Ishikawa (cell line): ENCODE results near the gene KRTAP5-4.

Experiments
- CEBPB ChIP-seq: IDR thresholded peaks from 2 replicates; pipeline ENCODE4 v1.6.1; 2012
- CREB1 ChIP-seq: IDR thresholded peaks from 2 replicates; pipeline ENCODE4 v1.6.1; 2012; ENCODE audit warnings: low read depth
- EGR1 ChIP-seq: IDR thresholded peaks from 2 replicates; pipeline ENCODE4 v1.6.1; 2012
- EP300 ChIP-seq: IDR thresholded peaks from 2 replicates; pipeline ENCODE4 v1.6.1; 2012; ENCODE audit warnings: borderline replicate concordance
- FOXM1 ChIP-seq: IDR thresholded peaks from 2 replicates; pipeline ENCODE4 v1.6.1; 2012; ENCODE audit warnings: low read depth, borderline replicate concordance
- NFIC ChIP-seq: IDR thresholded peaks from 2 replicates; pipeline ENCODE4 v1.6.1; 2012
- RAD21 ChIP-seq: IDR thresholded peaks from 2 replicates; pipeline ENCODE4 v1.6.1; 2012; ENCODE audit warnings: low read depth
- TAF1 ChIP-seq: IDR thresholded peaks from 2 replicates; pipeline ENCODE4 v1.6.1; 2012; ENCODE audit warnings: low read depth, mild to moderate bottlenecking
- TCF12 ChIP-seq: IDR thresholded peaks from 2 replicates; pipeline ENCODE4 v1.6.1; 2012; ENCODE audit warnings: low read depth
- TEAD4 ChIP-seq: IDR thresholded peaks from 2 replicates; pipeline ENCODE4 v1.6.1; 2012
- YY1 ChIP-seq: IDR thresholded peaks from 2 replicates; pipeline ENCODE4 v1.6.1; 2012; ENCODE audit warnings: low read depth
- ZBTB7A ChIP-seq: IDR thresholded peaks from 2 replicates; pipeline ENCODE4 v1.6.1; 2012; ENCODE audit warnings: low read depth
- TF ChIP-seq, protein P1 (sequence below): IDR thresholded peaks from 2 replicates; pipeline ENCODE4 v1.6.1; 2012
- TF ChIP-seq, protein P2 (sequence below): IDR thresholded peaks from 2 replicates; pipeline ENCODE4 v1.6.1; 2012; ENCODE audit warnings: low read depth, mild to moderate bottlenecking
- TF ChIP-seq, protein P3 (sequence below): IDR thresholded peaks from 2 replicates; pipeline ENCODE4 v1.6.1; 2012

The KRTAP5-4 gene

DNA sequence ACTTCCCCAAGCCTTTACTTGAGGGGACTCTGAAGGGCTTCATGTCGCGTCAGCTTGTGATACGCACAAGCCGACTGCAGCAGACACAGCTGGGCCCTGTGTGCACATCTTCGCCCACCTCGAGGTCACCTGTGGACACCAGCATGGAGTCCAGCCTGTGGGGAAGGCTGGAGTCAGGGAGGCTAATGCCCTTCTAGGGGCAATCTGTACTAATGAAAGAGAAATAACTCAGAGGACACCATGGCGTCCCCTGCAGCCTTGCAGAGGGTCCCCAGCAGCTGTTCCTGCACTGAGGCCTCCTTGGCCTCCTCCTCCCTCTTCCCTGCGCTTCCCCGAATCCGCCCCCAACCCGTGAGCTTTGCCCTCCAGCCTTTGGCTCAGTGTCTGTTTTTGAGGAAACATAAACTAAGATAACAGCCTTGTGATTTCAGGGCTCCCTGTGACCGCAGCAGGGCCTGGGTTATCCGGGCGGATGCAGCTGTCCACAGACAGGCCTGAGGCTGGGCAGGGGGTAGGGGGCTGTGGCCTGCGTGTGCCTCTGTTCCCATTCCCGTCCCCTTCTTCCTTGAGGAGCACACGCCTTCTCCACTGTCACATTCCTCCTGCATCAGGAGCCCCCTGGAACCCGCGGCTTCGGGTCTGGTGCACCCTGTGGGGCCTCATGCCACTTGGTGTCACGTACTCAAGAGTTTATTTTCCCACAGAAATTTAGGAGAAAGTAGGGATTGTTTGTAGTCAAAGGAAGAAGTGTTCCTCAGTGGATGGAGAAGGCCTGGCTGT lies 32.6 kb upstream of the KRTAP5-4 start:
- TF ChIP-seq, protein P1, sequence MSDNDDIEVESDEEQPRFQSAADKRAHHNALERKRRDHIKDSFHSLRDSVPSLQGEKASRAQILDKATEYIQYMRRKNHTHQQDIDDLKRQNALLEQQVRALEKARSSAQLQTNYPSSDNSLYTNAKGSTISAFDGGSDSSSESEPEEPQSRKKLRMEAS: no peak

DNA sequence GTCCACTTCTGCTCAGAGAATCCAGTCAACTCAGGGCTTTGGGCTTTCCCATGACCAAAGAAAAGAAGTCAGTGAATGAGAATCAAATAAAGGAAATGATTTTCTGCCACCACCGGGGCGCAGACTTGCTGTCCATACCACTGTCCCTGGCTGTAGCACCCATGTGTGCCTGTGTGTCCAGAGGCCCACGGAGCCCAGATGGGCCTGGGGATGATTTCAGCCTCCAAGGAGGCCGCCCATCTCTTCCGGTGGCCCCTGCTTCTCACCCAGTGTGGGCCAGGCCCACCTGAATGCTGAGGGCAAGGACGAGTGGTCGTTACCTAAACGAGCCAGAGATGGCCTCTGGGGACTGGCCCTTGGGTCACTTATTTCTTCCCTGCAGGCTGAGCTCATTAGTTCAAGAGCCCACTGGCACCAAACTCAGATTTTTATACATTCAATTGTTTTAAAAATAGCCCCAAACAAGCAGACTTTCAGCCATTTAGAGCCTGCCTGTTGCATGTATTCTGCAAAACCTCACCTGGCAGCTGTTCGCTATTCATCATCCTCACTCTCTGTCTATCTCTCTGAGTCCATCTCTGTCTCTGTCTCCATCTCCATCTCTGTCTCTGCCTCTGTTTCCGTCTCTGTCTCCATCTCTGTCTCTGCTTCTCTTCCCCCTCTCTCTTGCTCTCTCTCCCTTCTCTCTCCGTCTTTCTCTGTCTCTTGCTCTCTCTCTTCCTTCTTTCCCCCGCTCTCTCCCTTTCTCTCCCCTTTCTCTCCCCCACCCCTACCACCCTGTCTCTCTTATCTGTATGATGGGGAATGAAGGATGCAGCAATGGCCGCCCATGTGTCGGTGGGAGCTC lies 31.8 kb upstream of the KRTAP5-4 start:
- no peak for TF ChIP-seq CEBPB
- TF ChIP-seq, protein P1: no peak
- TF ChIP-seq, protein P2, sequence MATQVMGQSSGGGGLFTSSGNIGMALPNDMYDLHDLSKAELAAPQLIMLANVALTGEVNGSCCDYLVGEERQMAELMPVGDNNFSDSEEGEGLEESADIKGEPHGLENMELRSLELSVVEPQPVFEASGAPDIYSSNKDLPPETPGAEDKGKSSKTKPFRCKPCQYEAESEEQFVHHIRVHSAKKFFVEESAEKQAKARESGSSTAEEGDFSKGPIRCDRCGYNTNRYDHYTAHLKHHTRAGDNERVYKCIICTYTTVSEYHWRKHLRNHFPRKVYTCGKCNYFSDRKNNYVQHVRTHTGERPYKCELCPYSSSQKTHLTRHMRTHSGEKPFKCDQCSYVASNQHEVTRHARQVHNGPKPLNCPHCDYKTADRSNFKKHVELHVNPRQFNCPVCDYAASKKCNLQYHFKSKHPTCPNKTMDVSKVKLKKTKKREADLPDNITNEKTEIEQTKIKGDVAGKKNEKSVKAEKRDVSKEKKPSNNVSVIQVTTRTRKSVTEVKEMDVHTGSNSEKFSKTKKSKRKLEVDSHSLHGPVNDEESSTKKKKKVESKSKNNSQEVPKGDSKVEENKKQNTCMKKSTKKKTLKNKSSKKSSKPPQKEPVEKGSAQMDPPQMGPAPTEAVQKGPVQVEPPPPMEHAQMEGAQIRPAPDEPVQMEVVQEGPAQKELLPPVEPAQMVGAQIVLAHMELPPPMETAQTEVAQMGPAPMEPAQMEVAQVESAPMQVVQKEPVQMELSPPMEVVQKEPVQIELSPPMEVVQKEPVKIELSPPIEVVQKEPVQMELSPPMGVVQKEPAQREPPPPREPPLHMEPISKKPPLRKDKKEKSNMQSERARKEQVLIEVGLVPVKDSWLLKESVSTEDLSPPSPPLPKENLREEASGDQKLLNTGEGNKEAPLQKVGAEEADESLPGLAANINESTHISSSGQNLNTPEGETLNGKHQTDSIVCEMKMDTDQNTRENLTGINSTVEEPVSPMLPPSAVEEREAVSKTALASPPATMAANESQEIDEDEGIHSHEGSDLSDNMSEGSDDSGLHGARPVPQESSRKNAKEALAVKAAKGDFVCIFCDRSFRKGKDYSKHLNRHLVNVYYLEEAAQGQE: no peak
- TF ChIP-seq TEAD4: no peak
- TF ChIP-seq CREB1: no peak
- TF ChIP-seq TCF12: no peak
- TF ChIP-seq TAF1: no peak
- no peak for TF ChIP-seq YY1
- TF ChIP-seq FOXM1: no peak
- no peak for TF ChIP-seq EGR1
- TF ChIP-seq NFIC: no peak

DNA sequence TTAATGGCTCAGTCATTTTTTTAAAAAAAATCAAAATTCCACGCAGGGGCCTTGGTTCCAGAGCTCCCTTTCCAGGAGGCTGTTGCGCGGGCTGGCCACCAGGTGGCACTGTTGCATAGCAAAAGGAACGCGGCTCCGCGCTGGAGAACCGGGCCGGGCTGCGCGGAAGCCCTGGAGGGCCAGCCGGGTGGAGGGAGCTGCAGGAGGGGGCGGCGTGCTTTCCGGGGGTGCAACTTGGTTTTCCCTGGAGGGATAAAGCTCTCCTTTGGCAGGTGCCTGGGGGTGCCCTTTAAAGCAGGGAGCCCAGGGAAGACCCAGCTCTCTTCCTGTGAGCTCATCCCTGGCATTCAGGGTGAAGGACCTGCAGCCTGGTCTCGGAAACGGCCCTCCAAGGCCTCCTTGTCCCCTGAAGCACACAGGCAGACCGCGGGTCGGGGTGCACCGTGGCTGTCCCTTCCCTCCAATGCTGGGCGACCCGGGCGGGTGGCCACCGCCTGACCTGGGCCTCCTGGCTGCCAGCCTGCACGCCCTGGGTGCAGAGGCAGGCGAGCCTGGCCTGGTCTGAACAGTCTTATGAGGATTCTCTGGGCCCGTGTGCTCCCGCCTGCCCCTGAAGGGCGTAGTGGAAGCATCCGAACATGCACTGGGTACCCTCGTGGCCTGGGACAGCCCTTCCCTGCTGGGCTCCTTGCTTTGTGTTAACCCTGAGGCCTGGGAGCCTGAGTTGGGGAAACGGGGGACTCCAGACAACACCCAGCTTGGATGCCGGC lies 31.0 kb upstream of the KRTAP5-4 start:
- TF ChIP-seq RAD21 (peak; percentile 91), TEAD4 (no peak)

DNA sequence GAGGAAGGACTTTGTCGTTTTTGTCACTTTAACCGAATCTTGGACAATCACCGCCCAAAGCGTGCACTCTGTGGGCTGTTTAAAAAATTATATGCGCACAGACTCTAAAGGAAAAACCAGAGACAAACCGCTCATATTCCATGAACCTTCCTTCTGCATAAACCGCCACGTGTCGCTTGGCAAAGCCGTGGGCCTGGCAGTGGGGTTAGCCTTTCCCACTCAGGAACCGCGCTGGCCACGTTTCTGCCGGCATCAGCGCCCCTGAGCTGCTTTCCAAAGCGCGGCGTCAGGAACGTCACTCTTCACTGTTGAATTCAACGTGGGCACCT lies 30.5 kb upstream of the KRTAP5-4 start:
- TF ChIP-seq ZBTB7A: no peak
- TF ChIP-seq, protein P3, sequence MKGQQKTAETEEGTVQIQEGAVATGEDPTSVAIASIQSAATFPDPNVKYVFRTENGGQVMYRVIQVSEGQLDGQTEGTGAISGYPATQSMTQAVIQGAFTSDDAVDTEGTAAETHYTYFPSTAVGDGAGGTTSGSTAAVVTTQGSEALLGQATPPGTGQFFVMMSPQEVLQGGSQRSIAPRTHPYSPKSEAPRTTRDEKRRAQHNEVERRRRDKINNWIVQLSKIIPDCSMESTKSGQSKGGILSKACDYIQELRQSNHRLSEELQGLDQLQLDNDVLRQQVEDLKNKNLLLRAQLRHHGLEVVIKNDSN: no peak
- TF ChIP-seq RAD21: no peak
- TF ChIP-seq FOXM1: no peak
- TF ChIP-seq, protein P2: no peak
- TF ChIP-seq EP300: no peak
- TF ChIP-seq TEAD4: no peak
- no peak for TF ChIP-seq TCF12
- no peak for TF ChIP-seq YY1
- TF ChIP-seq TAF1: no peak
- TF ChIP-seq, protein P1: no peak
- no peak for TF ChIP-seq NFIC
- no peak for TF ChIP-seq CEBPB
- no peak for TF ChIP-seq CREB1
- TF ChIP-seq EGR1: no peak

DNA sequence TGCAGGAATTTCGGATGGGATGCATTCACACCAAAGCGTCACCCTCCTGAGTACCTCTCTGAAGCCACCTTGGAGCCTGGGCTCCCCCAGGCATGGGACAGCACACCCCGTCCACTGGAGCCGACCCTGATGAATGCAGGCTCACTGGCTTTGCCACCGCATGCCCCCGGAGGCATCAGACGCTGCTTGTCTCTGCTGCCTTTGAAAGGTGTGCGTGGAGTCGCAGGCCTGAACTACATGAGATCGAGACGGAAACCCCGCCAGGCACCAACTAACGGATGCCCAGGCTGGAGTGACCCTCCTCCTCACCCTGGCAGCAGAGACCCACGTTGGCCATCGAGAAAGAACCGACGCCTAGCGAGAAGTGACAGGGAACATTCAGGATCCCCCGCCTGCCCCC lies 30.1 kb upstream of the KRTAP5-4 start:
- TF ChIP-seq YY1 (no peak), RAD21 (no peak), TCF12 (no peak), NFIC (no peak), FOXM1 (no peak), ZBTB7A (no peak), CREB1 (no peak), EGR1 (no peak), CEBPB (no peak), EP300 (no peak), TEAD4 (no peak)
- TF ChIP-seq, protein P1: no peak
- TF ChIP-seq, protein P2: no peak
